Gastroesophageal sphincter (tissue), 3 donors: ENCODE results near the gene TET1.

ENCODE experiments used
- EP300 ChIP-seq: sonication (generic); formaldehyde crosslinking; IDR thresholded peaks from one replicate; pipeline ENCODE4 v1.6.1; 2017; ENCODE audit warnings: antibody characterized with exemption, mild to moderate bottlenecking
- POLR2A ChIP-seq, 2 donors: fragments of 450-650 bp; IDR thresholded peaks; one replicate each; pipeline ENCODE4 v1.6.1; 2017; ENCODE audit warnings: antibody characterized with exemption in 2 of 2, mild to moderate bottlenecking in 2 of 2, moderate library complexity in 1 of 2
- TF ChIP-seq, protein P1 (sequence below), 4 experiments: fragments of 200-600 bp in 2 of 4; fragments of 450-650 bp in 2 of 4; sonication (generic) in 1 of 4; IDR thresholded peaks; one replicate each; pipeline ENCODE4 v1.5.1; 2017 to 2019; ENCODE audit warnings: antibody characterized with exemption in 4 of 4, mild to moderate bottlenecking in 2 of 4, moderate library complexity in 2 of 4

DNA sequence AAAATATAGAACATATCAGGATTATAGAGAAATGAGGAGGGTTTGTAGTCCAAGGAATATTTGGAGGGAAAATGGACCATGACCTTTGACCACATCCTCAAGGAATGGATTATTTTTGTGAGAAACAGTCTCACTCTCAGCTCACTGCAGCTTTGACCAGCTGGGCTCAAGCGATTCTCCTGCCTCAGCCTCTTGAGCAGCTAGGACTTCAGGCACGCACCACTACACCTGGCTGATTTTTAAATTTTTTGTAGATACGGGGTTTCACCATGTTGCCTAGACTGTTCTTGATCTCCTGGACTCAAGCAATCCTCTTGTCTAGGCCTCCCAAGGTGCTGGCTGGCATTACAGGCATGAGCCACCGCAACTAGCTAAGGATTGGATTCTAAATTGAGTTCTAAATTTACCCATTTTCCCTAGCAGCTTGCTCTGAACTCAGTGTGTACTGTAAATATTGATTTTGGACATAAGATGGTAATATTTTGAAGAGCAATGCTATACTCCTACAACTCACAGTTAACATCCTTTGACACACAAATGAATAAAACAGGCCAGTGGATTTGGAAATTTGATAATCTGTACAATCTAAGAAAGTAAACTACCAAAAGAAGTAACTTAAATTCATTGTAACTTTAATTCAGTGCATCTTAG, 73.8 kb downstream of the TET1 start:
- no peak for TF ChIP-seq POLR2A (IDR thresholded peaks at IDR 0.05)
- TF ChIP-seq, protein P1, sequence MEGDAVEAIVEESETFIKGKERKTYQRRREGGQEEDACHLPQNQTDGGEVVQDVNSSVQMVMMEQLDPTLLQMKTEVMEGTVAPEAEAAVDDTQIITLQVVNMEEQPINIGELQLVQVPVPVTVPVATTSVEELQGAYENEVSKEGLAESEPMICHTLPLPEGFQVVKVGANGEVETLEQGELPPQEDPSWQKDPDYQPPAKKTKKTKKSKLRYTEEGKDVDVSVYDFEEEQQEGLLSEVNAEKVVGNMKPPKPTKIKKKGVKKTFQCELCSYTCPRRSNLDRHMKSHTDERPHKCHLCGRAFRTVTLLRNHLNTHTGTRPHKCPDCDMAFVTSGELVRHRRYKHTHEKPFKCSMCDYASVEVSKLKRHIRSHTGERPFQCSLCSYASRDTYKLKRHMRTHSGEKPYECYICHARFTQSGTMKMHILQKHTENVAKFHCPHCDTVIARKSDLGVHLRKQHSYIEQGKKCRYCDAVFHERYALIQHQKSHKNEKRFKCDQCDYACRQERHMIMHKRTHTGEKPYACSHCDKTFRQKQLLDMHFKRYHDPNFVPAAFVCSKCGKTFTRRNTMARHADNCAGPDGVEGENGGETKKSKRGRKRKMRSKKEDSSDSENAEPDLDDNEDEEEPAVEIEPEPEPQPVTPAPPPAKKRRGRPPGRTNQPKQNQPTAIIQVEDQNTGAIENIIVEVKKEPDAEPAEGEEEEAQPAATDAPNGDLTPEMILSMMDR (IDR thresholded peaks at IDR 0.05), result no peak
- TF ChIP-seq EP300, result no peak
